Panc1 (cell line): ENCODE data around the gene PROM2.

Source experiments
- POLR2AphosphoS5 ChIP-seq: IDR thresholded peaks from 2 replicates; pipeline ENCODE4 v1.6.1; 2012; ENCODE audit warnings: mild to moderate bottlenecking, low read depth, low read length, moderate library complexity
- SIN3A ChIP-seq: IDR thresholded peaks from 2 replicates; pipeline ENCODE4 v1.6.1; 2012; ENCODE audit warnings: low read depth, mild to moderate bottlenecking, low read length, moderate library complexity, borderline replicate concordance; ENCODE audit not compliant: insufficient read depth
- TCF7L2 ChIP-seq: IDR thresholded peaks from 2 replicates; pipeline ENCODE4 v1.6.1; 2011; ENCODE audit warnings: mild to moderate bottlenecking, low read depth, low read length, inconsistent platforms
- TF ChIP-seq, protein P1 (sequence below): fragments of 450-650 bp; IDR thresholded peaks from 2 replicates; pipeline ENCODE4 v1.5.1; 2017; ENCODE audit warnings: mild to moderate bottlenecking
- TF ChIP-seq, protein P2 (sequence below), 2 experiments: IDR thresholded peaks; 2 replicates each; pipeline ENCODE4 v1.6.1; 2011 to 2012; ENCODE audit warnings: low read depth in 2 of 2, control low read depth in 1 of 2, low read length in 1 of 2, mild to moderate bottlenecking in 1 of 2, moderate library complexity in 1 of 2; ENCODE audit not compliant: insufficient read depth in 1 of 2

DNA sequence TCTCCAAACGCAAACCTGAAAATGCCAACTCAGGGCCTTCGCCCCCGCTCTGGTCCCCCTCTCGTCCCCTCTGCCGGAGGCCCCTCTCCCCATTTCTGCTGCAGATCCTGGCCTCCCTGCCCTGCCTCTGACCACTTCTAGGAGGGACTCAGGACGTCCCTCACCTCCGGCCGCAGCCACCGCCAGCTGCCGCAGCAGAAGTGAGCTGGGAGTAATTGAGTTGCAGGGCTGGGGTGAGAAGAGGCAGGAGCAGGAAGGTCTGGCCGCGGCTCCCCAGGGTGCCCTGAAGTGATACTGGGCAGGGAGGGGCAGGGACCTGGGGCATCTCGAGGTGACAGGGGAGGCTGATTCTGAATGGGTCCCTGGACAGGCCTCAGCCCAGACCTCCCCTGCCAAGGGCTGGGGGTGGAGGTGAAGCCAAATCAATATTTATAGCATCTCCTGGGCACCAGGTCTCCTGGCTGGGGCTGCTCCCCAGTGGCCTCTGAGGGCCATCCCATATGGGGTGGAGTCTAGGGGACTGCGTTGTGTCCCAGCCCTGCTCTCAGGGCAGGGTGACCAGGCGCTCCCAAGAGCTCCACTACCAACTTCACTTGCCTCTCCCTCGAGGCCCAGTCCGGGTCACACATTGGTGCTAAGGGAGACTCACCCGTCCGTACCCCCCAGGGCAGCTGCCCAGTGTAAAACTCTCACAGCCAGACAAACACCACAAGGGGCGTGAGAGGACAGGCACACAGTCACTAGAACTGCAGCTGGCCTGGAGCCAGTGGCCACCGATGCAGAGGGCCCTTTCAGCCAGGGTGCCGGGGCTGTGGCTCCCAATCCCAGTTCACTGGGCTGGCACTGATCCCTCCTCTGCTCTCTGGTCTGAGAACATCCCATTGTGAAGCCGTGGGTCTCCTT lies 55.9 kb downstream of the PROM2 start:
- TF ChIP-seq, protein P1, sequence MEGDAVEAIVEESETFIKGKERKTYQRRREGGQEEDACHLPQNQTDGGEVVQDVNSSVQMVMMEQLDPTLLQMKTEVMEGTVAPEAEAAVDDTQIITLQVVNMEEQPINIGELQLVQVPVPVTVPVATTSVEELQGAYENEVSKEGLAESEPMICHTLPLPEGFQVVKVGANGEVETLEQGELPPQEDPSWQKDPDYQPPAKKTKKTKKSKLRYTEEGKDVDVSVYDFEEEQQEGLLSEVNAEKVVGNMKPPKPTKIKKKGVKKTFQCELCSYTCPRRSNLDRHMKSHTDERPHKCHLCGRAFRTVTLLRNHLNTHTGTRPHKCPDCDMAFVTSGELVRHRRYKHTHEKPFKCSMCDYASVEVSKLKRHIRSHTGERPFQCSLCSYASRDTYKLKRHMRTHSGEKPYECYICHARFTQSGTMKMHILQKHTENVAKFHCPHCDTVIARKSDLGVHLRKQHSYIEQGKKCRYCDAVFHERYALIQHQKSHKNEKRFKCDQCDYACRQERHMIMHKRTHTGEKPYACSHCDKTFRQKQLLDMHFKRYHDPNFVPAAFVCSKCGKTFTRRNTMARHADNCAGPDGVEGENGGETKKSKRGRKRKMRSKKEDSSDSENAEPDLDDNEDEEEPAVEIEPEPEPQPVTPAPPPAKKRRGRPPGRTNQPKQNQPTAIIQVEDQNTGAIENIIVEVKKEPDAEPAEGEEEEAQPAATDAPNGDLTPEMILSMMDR: no peak
- no peak for TF ChIP-seq POLR2AphosphoS5
- TF ChIP-seq, protein P2, sequence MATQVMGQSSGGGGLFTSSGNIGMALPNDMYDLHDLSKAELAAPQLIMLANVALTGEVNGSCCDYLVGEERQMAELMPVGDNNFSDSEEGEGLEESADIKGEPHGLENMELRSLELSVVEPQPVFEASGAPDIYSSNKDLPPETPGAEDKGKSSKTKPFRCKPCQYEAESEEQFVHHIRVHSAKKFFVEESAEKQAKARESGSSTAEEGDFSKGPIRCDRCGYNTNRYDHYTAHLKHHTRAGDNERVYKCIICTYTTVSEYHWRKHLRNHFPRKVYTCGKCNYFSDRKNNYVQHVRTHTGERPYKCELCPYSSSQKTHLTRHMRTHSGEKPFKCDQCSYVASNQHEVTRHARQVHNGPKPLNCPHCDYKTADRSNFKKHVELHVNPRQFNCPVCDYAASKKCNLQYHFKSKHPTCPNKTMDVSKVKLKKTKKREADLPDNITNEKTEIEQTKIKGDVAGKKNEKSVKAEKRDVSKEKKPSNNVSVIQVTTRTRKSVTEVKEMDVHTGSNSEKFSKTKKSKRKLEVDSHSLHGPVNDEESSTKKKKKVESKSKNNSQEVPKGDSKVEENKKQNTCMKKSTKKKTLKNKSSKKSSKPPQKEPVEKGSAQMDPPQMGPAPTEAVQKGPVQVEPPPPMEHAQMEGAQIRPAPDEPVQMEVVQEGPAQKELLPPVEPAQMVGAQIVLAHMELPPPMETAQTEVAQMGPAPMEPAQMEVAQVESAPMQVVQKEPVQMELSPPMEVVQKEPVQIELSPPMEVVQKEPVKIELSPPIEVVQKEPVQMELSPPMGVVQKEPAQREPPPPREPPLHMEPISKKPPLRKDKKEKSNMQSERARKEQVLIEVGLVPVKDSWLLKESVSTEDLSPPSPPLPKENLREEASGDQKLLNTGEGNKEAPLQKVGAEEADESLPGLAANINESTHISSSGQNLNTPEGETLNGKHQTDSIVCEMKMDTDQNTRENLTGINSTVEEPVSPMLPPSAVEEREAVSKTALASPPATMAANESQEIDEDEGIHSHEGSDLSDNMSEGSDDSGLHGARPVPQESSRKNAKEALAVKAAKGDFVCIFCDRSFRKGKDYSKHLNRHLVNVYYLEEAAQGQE (IDR thresholded peaks at IDR 0.05; ENCODE audit: insufficient read depth in 1 of 2, low read depth in 2 of 2, low read length in 1 of 2): no peak
- no peak for TF ChIP-seq TCF7L2
- TF ChIP-seq SIN3A: no peak
